GM12878 (cell line): ENCODE data around the gene SEMA5A. TPM values are rescaled to one million over a fixed set of nuclear protein-coding genes. Genes with fewer than 3 reads are reported as not detected.

ENCODE experiments used
- ATAC-seq: fragments of 200-7000 bp; cut with Tn5 transposase; 3 replicates; pipeline ENCODE4 v1.9.1; 2020; ENCODE audit warnings: mild to moderate bottlenecking, moderate library complexity
- BruUV-seq: library from RNA; stranded (reverse); fragments of 400-500 nt; replicated peaks from 2 replicates; lab custom pipeline; 2021; lab: Mats Ljungman, UMichigan
- CTCF ChIA-PET: fragments of 300-600 bp; sonication (Branson Sonifier 250); formaldehyde crosslinking; extraction: SDS; loops from one replicate; lab custom pipeline; 2021; ENCODE audit warnings: inconsistent platforms; lab: Yijun Ruan, JAX
- POLR2A ChIA-PET: fragments of 350-600 bp; formaldehyde crosslinking; extraction: SDS; loops from one replicate; lab custom pipeline; 2021; ENCODE audit warnings: inconsistent platforms; lab: Charles Lee
- RAD21 ChIA-PET: fragments of 300-600 bp; sonication (Branson Sonifier 250); formaldehyde crosslinking; loops from one replicate; lab custom pipeline; 2023; ENCODE audit warnings: antibody characterized with exemption; ENCODE audit not compliant: unreplicated experiment; lab: Charles Lee
- SMC1A ChIA-PET: fragments of 300-600 bp; sonication (Branson Sonifier 250); formaldehyde crosslinking; loops from one replicate; lab custom pipeline; 2023; ENCODE audit not compliant: unreplicated experiment, uncharacterized antibody; lab: Charles Lee
- DNase-seq: peaks from one replicate; pipeline ENCODE4 v3.0.0-alpha.2; 2011; ENCODE audit warnings: low read depth, low spot score
- FAIRE-seq: peaks from 3 replicates; lab custom pipeline; 2011; peaks lifted over from hg19 to GRCh38; lab: Jason Lieb, UNC
- H2AFZ ChIP-seq: 2 replicates; pipeline ENCODE4 v1.6.0; 2011; ENCODE audit warnings: low read depth, low read length, control low read depth; ENCODE audit not compliant: control insufficient read depth
- H3K27ac ChIP-seq: 2 replicates; pipeline ENCODE4 v1.5.1; 2011; ENCODE audit warnings: control low read depth; ENCODE audit not compliant: control insufficient read depth, insufficient read depth
- H3K27me3 ChIP-seq, 2 experiments: replicated peaks in 1 of 2; 2 replicates each; pipeline versions ENCODE4 v1.6.0 to v1.6.1; 2011; ENCODE audit warnings: low read length in 1 of 2; ENCODE audit not compliant: control insufficient read depth in 2 of 2, insufficient read depth in 2 of 2
- H3K36me3 ChIP-seq, 2 experiments: 2 replicates each; pipeline ENCODE4 v1.5.1; 2011; ENCODE audit warnings: low read length in 1 of 2; ENCODE audit not compliant: control insufficient read depth in 2 of 2, insufficient read depth in 2 of 2
- H3K4me1 ChIP-seq: 2 replicates; pipeline ENCODE4 v1.6.1; 2011; ENCODE audit warnings: mild to moderate bottlenecking, low read length, moderate library complexity, mixed read lengths; ENCODE audit not compliant: control insufficient read depth, insufficient read depth
- H3K4me2 ChIP-seq: 2 replicates; pipeline ENCODE4 v1.6.0; 2011; ENCODE audit warnings: control low read depth; ENCODE audit not compliant: control insufficient read depth, insufficient read depth
- H3K4me3 ChIP-seq: fragments of 200-600 bp; sonication (generic); 2 replicates; pipeline ENCODE4 v1.5.1; 2016
- H3K79me2 ChIP-seq: 2 replicates; pipeline ENCODE4 v1.6.0; 2011; ENCODE audit warnings: low read length; ENCODE audit not compliant: control insufficient read depth, insufficient read depth
- H3K9ac ChIP-seq: 2 replicates; pipeline ENCODE4 v1.8.0; 2011; ENCODE audit warnings: low read length, control low read depth, mixed read lengths; ENCODE audit not compliant: control insufficient read depth, insufficient read depth
- H3K9me3 ChIP-seq: replicated peaks from 3 replicates; pipeline ENCODE4 v1.5.1; 2011; ENCODE audit warnings: mild to moderate bottlenecking, low read length; ENCODE audit not compliant: control insufficient read depth, insufficient read depth
- H4K20me1 ChIP-seq: 2 replicates; pipeline ENCODE4 v1.6.0; 2011; ENCODE audit not compliant: control insufficient read depth, insufficient read depth
- ATF3 ChIP-seq: IDR thresholded peaks from 2 replicates; pipeline ENCODE4 v1.6.1; 2011; ENCODE audit warnings: low read depth, mild to moderate bottlenecking, low read length, moderate library complexity, borderline replicate concordance; ENCODE audit errors: extremely low read depth
- BACH1 ChIP-seq: fragments of 450-650 bp; IDR thresholded peaks from 2 replicates; pipeline ENCODE4 v1.6.1; 2017; ENCODE audit warnings: mild to moderate bottlenecking, borderline replicate concordance
- BRCA1 ChIP-seq: IDR thresholded peaks from 2 replicates; pipeline ENCODE4 v1.6.1; 2011; ENCODE audit warnings: low read depth, low read length, improper control_type of control experiment
- ESRRA ChIP-seq: IDR thresholded peaks from 2 replicates; pipeline ENCODE4 v1.6.1; 2012; ENCODE audit warnings: mild to moderate bottlenecking, low read length, improper control_type of control experiment
- EZH2 ChIP-seq: IDR thresholded peaks from 2 replicates; pipeline ENCODE4 v1.6.1; 2012; ENCODE audit warnings: low read depth, mild to moderate bottlenecking, control low read depth, inconsistent platforms, low read length, borderline replicate concordance; ENCODE audit not compliant: control insufficient read depth
- KLF5 ChIP-seq: fragments of 450-650 bp; IDR thresholded peaks from 2 replicates; pipeline ENCODE4 v1.6.1; 2014; ENCODE audit warnings: mild to moderate bottlenecking; ENCODE audit not compliant: partially characterized antibody
- MTA2 ChIP-seq: fragments of 450-650 bp; IDR thresholded peaks from 2 replicates; pipeline ENCODE4 v1.6.1; 2016; ENCODE audit warnings: low read depth, mild to moderate bottlenecking, moderate library complexity
- RUNX3 ChIP-seq: IDR thresholded peaks from 2 replicates; pipeline ENCODE4 v1.6.1; 2012; ENCODE audit warnings: low read length, inconsistent platforms
- SPI1 ChIP-seq: IDR thresholded peaks from 2 replicates; pipeline ENCODE4 v1.6.1; 2011; ENCODE audit warnings: low read depth, mild to moderate bottlenecking, low read length, moderate library complexity, borderline replicate concordance; ENCODE audit not compliant: insufficient read depth
- ZNF24 ChIP-seq: fragments of 450-650 bp; IDR thresholded peaks from 2 replicates; pipeline ENCODE4 v1.6.1; 2017; ENCODE audit warnings: antibody characterized with exemption, mild to moderate bottlenecking
- WGBS: methylation state at CpG from one replicate; pipeline ENCODE4 v1.1.6; 2016; ENCODE audit warnings: low lambda C conversion rate; ENCODE audit not compliant: insufficient replicate concordance, insufficient coverage; ENCODE audit errors: missing lambda C conversion rate; 5-methylcytosine and 5-hydroxymethylcytosine counted together
- in situ Hi-C: fragments of 300-500 bp; cut with MboI; formaldehyde crosslinking; loops from 9 replicates; pipeline ENCODE4 v1.14.3; 2018; ENCODE audit warnings: mixed read lengths
- intact Hi-C: fragments of 100-400 bp; cut with micrococcal nuclease; formaldehyde crosslinking; loops from one replicate; pipeline ENCODE4 v1.14.2; 2022; ENCODE audit not compliant: unreplicated experiment
- polyA plus RNA-seq, 11 experiments: library from polyadenylated mRNA; depleted of rRNA in 4 of 11; unstranded in 6 of 11; stranded (reverse) in 5 of 11; fragments of >200 nt; fragmentation: Nextera tagmentation in 4 of 11; fragmentation: Illumina TruSeq in 1 of 11; extraction: Ambion mirVana in 4 of 11; extraction: Trizol in 1 of 11; gene quantifications; 1 replicate in 1 of 11; 2 replicates in 10 of 11; pipeline versions ENCODE4 v1.2.1 to v1.2.3, GENCODE V29; 2011 to 2016; ENCODE audit warnings: inconsistent platforms in 2 of 11, missing spikeins in 2 of 11, low read depth in 1 of 11
- total RNA-seq, 4 experiments: library from RNA; depleted of rRNA in 3 of 4; stranded (reverse); fragments of >200 nt in 3 of 4; fragmentation: Illumina TruSeq in 1 of 4; extraction: Trizol in 1 of 4; gene quantifications; 2 replicates each; pipeline versions ENCODE4 v1.2.1 to v1.2.3, GENCODE V29; 2013 to 2021
- TF ChIP-seq, protein P1 (sequence below): fragments of 450-650 bp; IDR thresholded peaks from 2 replicates; pipeline ENCODE4 v1.6.1; 2017; ENCODE audit warnings: antibody characterized with exemption, mild to moderate bottlenecking, moderate library complexity

SEMA5A gene
- total and polyA plus RNA-seq, 10 of the 15 experiments (the other 5 are each of a cell fraction or from before 2014, with no cell fraction given): 0.03 to 2.4 (median 0.09) TPM; not detected in 1

DNA sequence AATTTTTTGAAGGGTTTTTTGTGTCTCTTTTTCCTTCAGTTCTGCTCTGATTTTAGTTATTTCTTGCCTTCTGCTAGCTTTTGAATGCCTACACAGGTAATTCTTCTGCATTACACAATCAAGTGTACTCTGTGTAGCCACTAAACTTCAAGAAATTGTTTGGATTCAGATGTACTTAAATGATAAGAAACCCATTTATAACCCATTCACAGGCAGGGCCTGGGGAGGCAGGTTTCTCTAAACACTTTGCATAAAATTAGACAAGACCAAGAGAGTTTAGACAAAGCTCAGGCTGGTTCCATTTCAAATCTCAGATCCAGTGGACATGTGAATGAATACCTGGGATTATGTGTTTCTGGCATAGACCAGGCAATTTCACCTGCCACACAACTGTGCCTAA lies 41.3 kb upstream of the SEMA5A start (continued):
- TF ChIP-seq, protein P1, sequence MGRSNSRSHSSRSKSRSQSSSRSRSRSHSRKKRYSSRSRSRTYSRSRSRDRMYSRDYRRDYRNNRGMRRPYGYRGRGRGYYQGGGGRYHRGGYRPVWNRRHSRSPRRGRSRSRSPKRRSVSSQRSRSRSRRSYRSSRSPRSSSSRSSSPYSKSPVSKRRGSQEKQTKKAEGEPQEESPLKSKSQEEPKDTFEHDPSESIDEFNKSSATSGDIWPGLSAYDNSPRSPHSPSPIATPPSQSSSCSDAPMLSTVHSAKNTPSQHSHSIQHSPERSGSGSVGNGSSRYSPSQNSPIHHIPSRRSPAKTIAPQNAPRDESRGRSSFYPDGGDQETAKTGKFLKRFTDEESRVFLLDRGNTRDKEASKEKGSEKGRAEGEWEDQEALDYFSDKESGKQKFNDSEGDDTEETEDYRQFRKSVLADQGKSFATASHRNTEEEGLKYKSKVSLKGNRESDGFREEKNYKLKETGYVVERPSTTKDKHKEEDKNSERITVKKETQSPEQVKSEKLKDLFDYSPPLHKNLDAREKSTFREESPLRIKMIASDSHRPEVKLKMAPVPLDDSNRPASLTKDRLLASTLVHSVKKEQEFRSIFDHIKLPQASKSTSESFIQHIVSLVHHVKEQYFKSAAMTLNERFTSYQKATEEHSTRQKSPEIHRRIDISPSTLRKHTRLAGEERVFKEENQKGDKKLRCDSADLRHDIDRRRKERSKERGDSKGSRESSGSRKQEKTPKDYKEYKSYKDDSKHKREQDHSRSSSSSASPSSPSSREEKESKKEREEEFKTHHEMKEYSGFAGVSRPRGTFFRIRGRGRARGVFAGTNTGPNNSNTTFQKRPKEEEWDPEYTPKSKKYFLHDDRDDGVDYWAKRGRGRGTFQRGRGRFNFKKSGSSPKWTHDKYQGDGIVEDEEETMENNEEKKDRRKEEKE: no peak
- TF ChIP-seq EZH2: no peak

DNA sequence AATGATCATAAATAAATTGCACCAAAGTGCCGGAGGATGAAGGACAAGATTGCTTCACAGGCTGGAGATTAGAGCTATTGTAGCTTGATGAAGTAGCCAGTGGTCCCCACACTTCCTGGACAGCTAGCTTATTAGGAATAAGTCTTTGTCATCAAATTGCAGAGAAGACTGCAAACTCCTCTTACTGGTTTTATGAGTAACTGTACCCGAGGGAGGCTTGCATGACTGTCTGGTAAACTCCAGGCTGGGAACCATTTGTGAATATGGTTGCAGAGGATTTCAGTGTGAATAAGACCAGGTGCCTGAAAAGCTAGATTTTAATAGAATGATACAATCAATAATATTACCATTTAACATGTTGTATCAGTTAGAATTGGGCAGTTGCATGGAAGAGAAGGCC lies 36.5 kb upstream of the SEMA5A start:
- no peak overlapping the region for H3K4me3 ChIP-seq
- TF ChIP-seq ZNF24 (no peak), MTA2 (no peak), SPI1 (no peak), BRCA1 (no peak), RUNX3 (no peak), KLF5 (no peak), ESRRA (no peak), BACH1 (no peak), ATF3 (no peak)
- 0% methylated on average over 2 of the region's 2 CpGs for WGBS
- H2AFZ ChIP-seq: no peak overlapping the region
- no peaks in the 10 kb centered on the region for H3K4me1 ChIP-seq
- no peaks in the 10 kb centered on the region for H3K27me3 ChIP-seq
- no TSS peak for BruUV-seq
- DNase-seq (no peak), FAIRE-seq (no peak), ATAC-seq (no peak)
- no peaks in the 10 kb centered on the region for H3K9me3 ChIP-seq
- no peak overlapping the region for H3K27ac ChIP-seq
- ChIA-PET SMC1A (interaction anchor here (1.3 kb wide), 1 partner anchor 9 kb away, joined by 3 read pairs; no protein-coding TSS in a partner anchor), POLR2A (no interaction called here), RAD21 (no interaction called here), CTCF (no interaction called here)
- intact Hi-C loops: no loop called here
- H3K36me3 ChIP-seq: no peaks in the 10 kb centered on the region
- no peak overlapping the region for H3K9ac ChIP-seq
- H4K20me1 ChIP-seq: no peaks in the 10 kb centered on the region
- no peak overlapping the region for H3K4me2 ChIP-seq
- H3K79me2 ChIP-seq: no peaks in the 10 kb centered on the region
- in situ Hi-C loops: no loop called here
